ENCODE results near the gene IPMK.

IPMK gene

GRCh38 chr10:58210160-58210559, 57.5 kb downstream of the IPMK start:
- no peak overlapping the region for H3K4me3 ChIP-seq (ENCODE audit: low read depth, low read length)
- no peak for DNase-seq (ENCODE audit: low read depth)
- TF ChIP-seq CTCF (IDR thresholded peaks at IDR 0.05; ENCODE audit: low read depth, low read length) = no peak

- no peak overlapping the region for H3K4me3 ChIP-seq (ENCODE audit: low read depth, low read length)
- no peak for TF ChIP-seq POLR2A (IDR thresholded peaks at IDR 0.05; ENCODE audit: extremely low read depth, insufficient read length)
- TF ChIP-seq CTCF (IDR thresholded peaks at IDR 0.05; ENCODE audit: low read depth, low read length) = no peak
- TF ChIP-seq MAX (IDR thresholded peaks at IDR 0.05; ENCODE audit: low read depth, low read length) = no peak
- no peak for TF ChIP-seq MYC (IDR thresholded peaks at IDR 0.05; ENCODE audit: low read depth, low read length)
- DNase-seq (ENCODE audit: low read depth) = no peak
Measured at GRCh38 chr10:58209669-58210068, 58.0 kb downstream of the IPMK start.

- DNase-seq (ENCODE audit: low read depth) = no peak
- TF ChIP-seq POLR2A (IDR thresholded peaks at IDR 0.05; ENCODE audit: extremely low read depth, insufficient read length) (no peak), CTCF (IDR thresholded peaks at IDR 0.05; ENCODE audit: low read depth, low read length) (no peak), MAX (IDR thresholded peaks at IDR 0.05; ENCODE audit: low read depth, low read length) (no peak), MYC (IDR thresholded peaks at IDR 0.05; ENCODE audit: low read depth, low read length) (no peak)
- H3K4me3 ChIP-seq (ENCODE audit: low read depth, low read length) = no peak overlapping the region
Measured at GRCh38 chr10:58206251-58206650, 61.4 kb downstream of the IPMK start.

- TF ChIP-seq CTCF (IDR thresholded peaks at IDR 0.05; ENCODE audit: low read depth, low read length) = no peak
- no peak for TF ChIP-seq POLR2A (IDR thresholded peaks at IDR 0.05; ENCODE audit: extremely low read depth, insufficient read length)
- no peak for TF ChIP-seq MYC (IDR thresholded peaks at IDR 0.05; ENCODE audit: low read depth, low read length)
- TF ChIP-seq MAX (IDR thresholded peaks at IDR 0.05; ENCODE audit: low read depth, low read length) = no peak
- H3K4me3 ChIP-seq (ENCODE audit: low read depth, low read length) = no peak overlapping the region
- DNase-seq (ENCODE audit: low read depth) = no peak
Measured at GRCh38 chr10:58201704-58202103, 66.0 kb downstream of the IPMK start.

- TF ChIP-seq MAX (IDR thresholded peaks at IDR 0.05; ENCODE audit: low read depth, low read length) = no peak
- no peak for TF ChIP-seq MYC (IDR thresholded peaks at IDR 0.05; ENCODE audit: low read depth, low read length)
- TF ChIP-seq POLR2A (IDR thresholded peaks at IDR 0.05; ENCODE audit: extremely low read depth, insufficient read length) = no peak
- no peak for TF ChIP-seq CTCF (IDR thresholded peaks at IDR 0.05; ENCODE audit: low read depth, low read length)
- peak; percentile 13 for DNase-seq (ENCODE audit: low read depth)
- H3K4me3 ChIP-seq (ENCODE audit: low read depth, low read length) = no peak overlapping the region
Measured at GRCh38 chr10:58189269-58189668, 78.4 kb downstream of the IPMK start.

DNA sequence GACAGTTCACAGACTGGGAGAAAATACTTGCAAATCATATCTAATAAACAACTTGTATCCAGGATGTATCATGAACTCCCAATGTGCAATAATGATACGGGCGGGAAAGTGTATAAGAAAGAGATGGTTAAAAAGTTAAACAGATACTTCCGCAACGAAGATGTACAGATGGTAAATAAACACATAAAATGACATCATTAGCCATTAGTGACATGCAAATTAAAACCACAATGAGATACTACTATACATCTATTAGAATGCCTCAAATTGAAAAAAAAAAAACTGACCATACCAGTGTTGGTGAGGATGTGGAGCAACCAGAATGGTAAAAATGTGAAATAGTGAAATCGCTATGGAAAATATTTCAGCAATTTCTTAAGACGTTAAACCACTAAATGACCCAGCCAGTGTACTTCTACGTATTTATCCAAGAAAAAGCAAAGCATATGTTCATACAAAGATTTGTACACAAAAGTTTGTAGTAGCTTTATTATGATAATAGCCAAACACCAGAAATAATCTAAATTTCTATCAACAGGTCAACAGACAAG, 83.5 kb downstream of the IPMK start:
- no peak for TF ChIP-seq CTCF (IDR thresholded peaks at IDR 0.05; ENCODE audit: low read depth, low read length)
- no peak for TF ChIP-seq MAX (IDR thresholded peaks at IDR 0.05; ENCODE audit: low read depth, low read length)
- no peak for TF ChIP-seq POLR2A (IDR thresholded peaks at IDR 0.05; ENCODE audit: extremely low read depth, insufficient read length)
- no peak for TF ChIP-seq MYC (IDR thresholded peaks at IDR 0.05; ENCODE audit: low read depth, low read length)
- no peak overlapping the region for H3K4me3 ChIP-seq (ENCODE audit: low read depth, low read length)
- no peak for DNase-seq (ENCODE audit: low read depth)

Data from NB4 (cell line).